GM12865 (cell line): ENCODE measurements around the gene SRPK2.

Experiments used
- DNase-seq: peaks from one replicate; pipeline ENCODE4 v3.0.0; 2010; ENCODE audit warnings: low read depth
- H3K4me3 ChIP-seq: 2 replicates; pipeline ENCODE4 v1.5.1; 2011; ENCODE audit warnings: mild to moderate bottlenecking, low read depth, low read length, control low read depth
- TF ChIP-seq, protein P1 (sequence below): IDR thresholded peaks from 2 replicates; pipeline ENCODE4 v1.5.1; 2011; ENCODE audit warnings: low read length, control low read depth, low read depth, inconsistent platforms; ENCODE audit not compliant: insufficient read depth; ENCODE audit errors: missing control alignments

Gene SRPK2

DNA sequence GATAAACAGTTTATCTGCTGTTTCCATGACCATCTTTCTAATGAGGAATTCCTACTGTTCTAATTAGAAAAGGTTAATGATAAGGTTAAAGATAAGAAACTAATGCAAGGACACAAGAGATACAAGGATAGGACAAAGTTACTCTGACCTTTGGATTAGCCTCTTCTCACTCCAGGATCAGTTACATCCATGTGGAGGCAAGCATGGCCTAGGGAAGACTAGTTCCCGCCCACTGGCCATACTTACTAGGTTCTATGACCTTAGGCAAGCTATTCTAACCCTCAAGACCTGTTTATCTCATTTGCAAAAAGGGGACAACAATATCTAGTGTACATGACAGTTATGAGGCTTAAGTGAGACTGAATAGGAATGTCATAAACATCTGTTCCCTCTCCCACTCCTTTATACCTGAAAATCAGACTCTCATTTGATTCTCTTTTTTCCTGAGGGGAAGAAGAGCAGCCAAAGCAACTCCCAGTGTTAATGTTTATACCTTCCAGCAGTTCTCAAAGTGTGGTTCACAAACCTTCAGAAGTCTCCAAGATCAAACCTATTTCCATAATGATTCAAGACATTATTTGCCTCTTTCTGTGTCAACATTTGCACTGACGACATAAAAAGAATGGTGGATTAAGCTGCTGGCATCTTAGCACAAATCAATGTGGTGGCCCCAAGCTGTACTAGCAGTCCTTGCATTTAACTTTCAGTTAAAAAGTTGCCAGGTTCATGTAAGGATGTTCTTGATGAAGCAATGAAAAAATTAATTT is 72.0 kb downstream of the SRPK2 start:
- H3K4me3 ChIP-seq: no peak overlapping the region
- TF ChIP-seq, protein P1, sequence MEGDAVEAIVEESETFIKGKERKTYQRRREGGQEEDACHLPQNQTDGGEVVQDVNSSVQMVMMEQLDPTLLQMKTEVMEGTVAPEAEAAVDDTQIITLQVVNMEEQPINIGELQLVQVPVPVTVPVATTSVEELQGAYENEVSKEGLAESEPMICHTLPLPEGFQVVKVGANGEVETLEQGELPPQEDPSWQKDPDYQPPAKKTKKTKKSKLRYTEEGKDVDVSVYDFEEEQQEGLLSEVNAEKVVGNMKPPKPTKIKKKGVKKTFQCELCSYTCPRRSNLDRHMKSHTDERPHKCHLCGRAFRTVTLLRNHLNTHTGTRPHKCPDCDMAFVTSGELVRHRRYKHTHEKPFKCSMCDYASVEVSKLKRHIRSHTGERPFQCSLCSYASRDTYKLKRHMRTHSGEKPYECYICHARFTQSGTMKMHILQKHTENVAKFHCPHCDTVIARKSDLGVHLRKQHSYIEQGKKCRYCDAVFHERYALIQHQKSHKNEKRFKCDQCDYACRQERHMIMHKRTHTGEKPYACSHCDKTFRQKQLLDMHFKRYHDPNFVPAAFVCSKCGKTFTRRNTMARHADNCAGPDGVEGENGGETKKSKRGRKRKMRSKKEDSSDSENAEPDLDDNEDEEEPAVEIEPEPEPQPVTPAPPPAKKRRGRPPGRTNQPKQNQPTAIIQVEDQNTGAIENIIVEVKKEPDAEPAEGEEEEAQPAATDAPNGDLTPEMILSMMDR: no peak
- no peak for DNase-seq

DNA sequence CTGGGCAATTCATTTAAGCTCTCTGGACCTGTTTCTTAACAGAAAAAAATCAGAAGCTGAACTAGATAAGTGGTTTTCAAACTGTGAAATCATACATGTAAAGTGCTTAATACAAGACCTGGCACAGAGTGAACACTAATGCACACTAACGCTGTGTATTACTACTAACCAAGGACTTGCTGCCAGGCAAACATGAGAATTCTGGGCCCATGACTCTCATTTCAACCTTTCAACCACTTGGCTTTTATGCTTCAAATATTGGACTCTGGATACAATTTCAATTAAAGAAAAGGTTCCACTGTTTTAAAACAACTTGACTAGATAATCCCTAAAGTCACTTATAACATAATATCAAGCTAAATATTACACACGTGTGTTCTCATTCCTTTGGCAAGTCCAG is 73.4 kb downstream of the SRPK2 start:
- TF ChIP-seq, protein P1: no peak

DNA sequence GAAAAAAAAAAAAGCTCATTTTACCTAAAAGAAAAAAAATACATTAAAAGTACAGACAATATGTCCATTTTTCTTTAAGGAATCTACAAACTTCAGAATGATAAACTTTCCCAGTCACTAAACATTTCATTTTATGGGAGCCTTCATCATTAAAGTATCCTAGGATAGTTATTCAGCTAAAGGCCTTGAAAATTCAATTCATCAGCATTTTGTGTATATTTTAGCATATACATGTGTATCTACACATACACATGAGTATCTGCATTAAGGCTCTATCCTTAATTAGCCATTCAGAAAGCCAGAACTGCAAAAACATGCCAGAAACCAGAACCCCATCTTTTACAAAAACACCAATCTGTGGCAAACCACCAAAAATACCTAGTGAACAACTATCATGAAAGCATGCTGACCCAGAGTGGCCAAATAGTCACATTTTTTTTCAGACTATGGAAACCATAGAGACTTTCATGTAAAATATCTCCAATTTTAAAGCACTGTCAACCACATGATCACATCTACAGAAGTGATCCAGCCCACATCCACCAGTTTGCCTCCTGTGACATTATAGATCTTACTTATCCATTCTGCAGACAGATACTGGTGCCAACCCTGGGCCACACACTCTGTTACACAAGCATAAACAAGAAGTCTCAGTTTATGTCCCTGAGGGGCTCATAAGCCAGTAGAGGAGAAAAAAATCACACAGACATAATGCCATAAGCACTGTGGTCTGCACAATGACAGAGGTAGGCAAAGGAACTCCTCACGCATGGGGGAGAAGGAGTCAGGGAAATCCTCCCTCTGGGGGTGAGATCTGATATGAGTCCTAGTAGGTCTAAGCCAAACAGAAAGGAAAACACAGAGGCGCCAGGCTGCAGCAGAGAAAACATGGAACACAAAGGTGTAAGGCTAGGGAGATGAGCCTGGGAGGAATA is 79.2 kb downstream of the SRPK2 start:
- H3K4me3 ChIP-seq: no peak overlapping the region
- TF ChIP-seq, protein P1: no peak
- DNase-seq: peak; percentile 59

More for the DNA sequence above, 73.4 kb downstream of the SRPK2 start:
- H3K4me3 ChIP-seq: no peak overlapping the region
- DNase-seq: no peak

DNA sequence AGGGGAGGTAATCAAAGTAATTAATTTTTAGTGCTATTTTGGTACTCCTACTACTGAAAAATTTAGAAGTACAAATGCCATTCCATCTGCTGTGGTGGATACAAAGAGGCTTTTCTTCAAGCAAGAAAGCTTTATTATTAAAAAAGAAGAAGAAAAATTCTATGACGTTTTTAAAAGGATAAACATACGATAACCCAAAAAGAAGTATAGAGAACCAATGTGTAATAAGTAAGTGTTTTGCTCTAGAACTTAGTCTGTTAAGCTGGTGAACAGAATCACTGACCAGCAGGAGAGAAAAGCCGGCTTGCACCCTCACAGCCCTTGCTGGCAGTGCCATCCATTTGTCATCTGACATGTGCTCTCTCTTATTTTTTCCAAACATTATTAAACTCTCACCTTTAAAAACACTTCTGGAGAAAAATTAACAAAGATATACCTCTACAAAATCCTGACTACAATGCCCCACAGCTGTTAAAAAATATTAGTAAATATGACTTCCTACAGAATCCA is 81.5 kb downstream of the SRPK2 start:
- DNase-seq: no peak
- TF ChIP-seq, protein P1: no peak
- H3K4me3 ChIP-seq: no peak overlapping the region

DNA sequence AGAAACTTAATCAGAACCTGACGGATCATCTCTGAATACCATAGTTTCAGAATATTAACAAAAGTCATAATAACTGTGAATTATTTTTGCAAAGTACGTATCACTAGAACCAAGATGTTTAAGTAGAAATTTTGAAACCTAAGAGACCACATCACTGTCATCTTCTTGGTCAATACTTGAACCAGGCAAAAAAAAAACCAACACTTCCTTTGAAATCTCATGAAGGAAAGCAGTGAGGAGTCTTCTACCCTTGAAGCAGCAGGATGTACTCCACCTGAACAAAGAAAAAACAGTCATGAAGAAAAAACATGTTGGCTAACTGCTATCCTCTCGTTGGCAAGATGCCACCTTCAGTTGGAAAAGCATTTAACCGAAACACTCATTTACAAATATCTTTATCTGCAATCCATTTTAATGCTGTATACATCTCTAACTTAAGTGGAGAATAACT is 82.4 kb downstream of the SRPK2 start:
- TF ChIP-seq, protein P1: no peak
- no peak overlapping the region for H3K4me3 ChIP-seq
- DNase-seq: peak; percentile 7

DNA sequence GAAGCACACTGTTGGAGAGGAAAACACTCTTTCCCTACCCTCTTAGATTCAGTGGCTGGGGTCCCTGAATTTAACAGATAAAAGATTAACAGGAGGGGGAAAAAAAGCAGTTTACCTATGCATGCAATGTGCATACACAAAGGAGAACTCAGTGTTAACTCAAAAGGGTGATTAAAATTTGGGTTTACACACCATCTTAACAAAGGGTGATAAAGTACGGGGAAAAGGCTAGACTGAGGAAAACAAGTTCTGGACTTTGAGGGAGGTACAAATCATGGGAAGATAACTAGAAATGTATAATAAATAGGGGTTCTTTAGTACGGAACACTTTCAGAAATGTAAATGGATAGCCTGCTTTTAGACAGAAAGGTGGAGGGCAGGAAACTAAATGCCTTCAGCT is 83.1 kb downstream of the SRPK2 start:
- H3K4me3 ChIP-seq: no peak overlapping the region
- TF ChIP-seq, protein P1: no peak
- no peak for DNase-seq
